ENCODE data around the gene LMO1.

LMO1 gene

GRCh38 chr11:8294251-8294935 is 30.7 kb upstream of the LMO1 start:
- DNase-seq (ENCODE audit: extremely low spot score) = no peak
- ChIA-PET CTCF (no interaction called here), POLR2A (no interaction called here)
- TF ChIP-seq CTBP1 (IDR thresholded peaks at IDR 0.05; ENCODE audit: borderline replicate concordance) = no peak
- no peak for TF ChIP-seq SUZ12 (IDR thresholded peaks at IDR 0.05)
- TF ChIP-seq SP1 (IDR thresholded peaks at IDR 0.05) = no peak
- no peak for TF ChIP-seq ARNT (IDR thresholded peaks at IDR 0.05)
- TF ChIP-seq TARDBP (IDR thresholded peaks at IDR 0.05) = no peak
- no peak for TF ChIP-seq FOXK2 (IDR thresholded peaks at IDR 0.05)
- no peak for TF ChIP-seq L3MBTL2 (conservative IDR thresholded peaks at IDR 0.05)
- TF ChIP-seq NFRKB (IDR thresholded peaks at IDR 0.05) = no peak
- no peak for TF ChIP-seq ZNF384 (IDR thresholded peaks at IDR 0.05)
- TF ChIP-seq LEF1 (IDR thresholded peaks at IDR 0.05; ENCODE audit: borderline replicate concordance) = no peak
- TF ChIP-seq ELF4 (IDR thresholded peaks at IDR 0.05) = no peak
- no peak for TF ChIP-seq PKNOX1 (IDR thresholded peaks at IDR 0.05)
- no peak for TF ChIP-seq FOXA1 (IDR thresholded peaks at IDR 0.05)
- TF ChIP-seq FOXM1 (IDR thresholded peaks at IDR 0.05; ENCODE audit: borderline replicate concordance) = no peak
- TF ChIP-seq BHLHE40 (IDR thresholded peaks at IDR 0.05; ENCODE audit: borderline replicate concordance) = no peak
- no peak for TF ChIP-seq HDGF (IDR thresholded peaks at IDR 0.05; ENCODE audit: borderline replicate concordance)

- CTCF ChIA-PET = no interaction called here
- POLR2A ChIA-PET = no interaction called here
- DNase-seq (ENCODE audit: extremely low spot score) = no peak
- no peak for TF ChIP-seq PKNOX1 (IDR thresholded peaks at IDR 0.05)
- TF ChIP-seq FOXM1 (IDR thresholded peaks at IDR 0.05; ENCODE audit: borderline replicate concordance) = no peak
- TF ChIP-seq FOXA1 (IDR thresholded peaks at IDR 0.05) = no peak
- TF ChIP-seq BHLHE40 (IDR thresholded peaks at IDR 0.05; ENCODE audit: borderline replicate concordance) = no peak
These were observed 29.5 kb upstream of the LMO1 start for GRCh38 chr11:8293171-8293570.

GRCh38 chr11:8292351-8292750 is 28.7 kb upstream of the LMO1 start:
- no peak for DNase-seq (ENCODE audit: extremely low spot score)
- no peak for TF ChIP-seq PKNOX1 (IDR thresholded peaks at IDR 0.05)
- TF ChIP-seq CTBP1 (IDR thresholded peaks at IDR 0.05; ENCODE audit: borderline replicate concordance) = no peak
- TF ChIP-seq SUZ12 (IDR thresholded peaks at IDR 0.05) = no peak
- no peak for TF ChIP-seq L3MBTL2 (conservative IDR thresholded peaks at IDR 0.05)
- no peak for TF ChIP-seq LEF1 (IDR thresholded peaks at IDR 0.05; ENCODE audit: borderline replicate concordance)
- TF ChIP-seq HDGF (IDR thresholded peaks at IDR 0.05; ENCODE audit: borderline replicate concordance) = no peak
- TF ChIP-seq FOXA1 (IDR thresholded peaks at IDR 0.05) = no peak
- no peak for TF ChIP-seq FOXK2 (IDR thresholded peaks at IDR 0.05)
- TF ChIP-seq SP1 (IDR thresholded peaks at IDR 0.05) = no peak
- no peak for TF ChIP-seq ELF4 (IDR thresholded peaks at IDR 0.05)
- no peak for TF ChIP-seq BHLHE40 (IDR thresholded peaks at IDR 0.05; ENCODE audit: borderline replicate concordance)
- no peak for TF ChIP-seq ZNF384 (IDR thresholded peaks at IDR 0.05)
- no peak for TF ChIP-seq NFRKB (IDR thresholded peaks at IDR 0.05)
- TF ChIP-seq TARDBP (IDR thresholded peaks at IDR 0.05) = no peak
- TF ChIP-seq FOXM1 (IDR thresholded peaks at IDR 0.05; ENCODE audit: borderline replicate concordance) = no peak
- no peak for TF ChIP-seq ARNT (IDR thresholded peaks at IDR 0.05)
- POLR2A ChIA-PET = no interaction called here
- CTCF ChIA-PET = no interaction called here

GRCh38 chr11:8291421-8292350 is 28.0 kb upstream of the LMO1 start:
- TF ChIP-seq NFRKB (IDR thresholded peaks at IDR 0.05) = no peak
- no peak for TF ChIP-seq LEF1 (IDR thresholded peaks at IDR 0.05; ENCODE audit: borderline replicate concordance)
- TF ChIP-seq BHLHE40 (IDR thresholded peaks at IDR 0.05; ENCODE audit: borderline replicate concordance) = no peak
- TF ChIP-seq PKNOX1 (IDR thresholded peaks at IDR 0.05) = no peak
- no peak for TF ChIP-seq FOXM1 (IDR thresholded peaks at IDR 0.05; ENCODE audit: borderline replicate concordance)
- no peak for TF ChIP-seq SUZ12 (IDR thresholded peaks at IDR 0.05)
- no peak for TF ChIP-seq ELF4 (IDR thresholded peaks at IDR 0.05)
- TF ChIP-seq L3MBTL2 (conservative IDR thresholded peaks at IDR 0.05) = no peak
- no peak for TF ChIP-seq FOXK2 (IDR thresholded peaks at IDR 0.05)
- no peak for TF ChIP-seq ZNF384 (IDR thresholded peaks at IDR 0.05)
- no peak for DNase-seq (ENCODE audit: extremely low spot score)
- ChIA-PET POLR2A (no interaction called here), CTCF (no interaction called here)

GRCh38 chr11:8290081-8290810 is 26.6 kb upstream of the LMO1 start:
- CTCF ChIA-PET = no interaction called here
- POLR2A ChIA-PET = no interaction called here
- no peak for DNase-seq (ENCODE audit: extremely low spot score)

More at GRCh38 chr11:8290081-8290810, 26.6 kb upstream of the LMO1 start:
- TF ChIP-seq FOXA1 (IDR thresholded peaks at IDR 0.05) (no peak), CTBP1 (IDR thresholded peaks at IDR 0.05; ENCODE audit: borderline replicate concordance) (no peak), TARDBP (IDR thresholded peaks at IDR 0.05) (no peak), ELF4 (IDR thresholded peaks at IDR 0.05) (no peak), ZNF384 (IDR thresholded peaks at IDR 0.05) (no peak), NFRKB (IDR thresholded peaks at IDR 0.05) (no peak), BHLHE40 (IDR thresholded peaks at IDR 0.05; ENCODE audit: borderline replicate concordance) (no peak), FOXM1 (IDR thresholded peaks at IDR 0.05; ENCODE audit: borderline replicate concordance) (no peak), HDGF (IDR thresholded peaks at IDR 0.05; ENCODE audit: borderline replicate concordance) (no peak), ARNT (IDR thresholded peaks at IDR 0.05) (no peak), LEF1 (IDR thresholded peaks at IDR 0.05; ENCODE audit: borderline replicate concordance) (no peak), PKNOX1 (IDR thresholded peaks at IDR 0.05) (no peak)
